ENCODE measurements around the gene LITAFD.

GRCh38 chr16:8882041-8882617 is at the start of gene LITAFD:
- no peak for TF ChIP-seq CTCF (IDR thresholded peaks at IDR 0.05; ENCODE audit: poor library complexity, severe bottlenecking)
- no peak for TF ChIP-seq EZH2 (IDR thresholded peaks at IDR 0.05; ENCODE audit: borderline replicate concordance, insufficient read depth, low read length, poor library complexity, severe bottlenecking)
